CD4-positive, alpha-beta T cell treated with Interleukin-6 at 100 ng/mL for 8 hours (primary cell): ENCODE measurements around the gene PIK3CD.

Experiments used
- DNase-seq: peaks from one replicate; pipeline ENCODE4 v3.0.0-alpha.2; 2020; ENCODE audit warnings: mixed read lengths, low spot score

Gene PIK3CD

GRCh38 chr1:9774712-9775679 lies 123.5 kb downstream of the PIK3CD start:
- DNase-seq = no peak

DNA sequence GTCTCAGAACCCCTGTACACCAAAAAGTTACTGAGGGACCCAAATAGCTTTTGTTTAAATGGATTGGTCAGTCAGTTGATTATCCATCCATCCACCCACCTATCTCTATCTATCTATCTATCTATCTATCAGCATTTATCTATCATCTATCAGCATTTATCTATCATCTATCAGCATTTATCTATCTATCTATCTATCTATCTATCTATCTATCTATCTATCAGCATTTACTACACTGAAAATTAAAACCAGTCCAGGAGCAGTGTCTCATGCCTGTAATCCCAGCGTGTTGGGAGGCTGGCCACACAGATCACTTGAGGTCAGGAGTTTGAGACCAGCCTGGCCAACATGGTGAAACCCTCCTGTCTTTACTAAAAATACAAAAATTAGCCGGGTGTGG lies 125.2 kb downstream of the PIK3CD start:
- no peak for DNase-seq
